HG03575 (cell line): ENCODE results near the gene FAF1.
"Not testable (repeated sequence)": the region's sequence is repeated elsewhere in the genome, so short reads cannot be mapped to it uniquely, and the experiment has no call there.

Source experiments
- ATAC-seq: cut with Tn5 transposase; IDR thresholded peaks from one replicate; pipeline ENCODE4 v1.9.1; 2021; ENCODE audit not compliant: unreplicated experiment, insufficient number of reproducible peaks, low FRiP score; ENCODE audit errors: extremely low read depth

FAF1 gene

GRCh38 chr1:50923564-50923963, 36.5 kb downstream of the FAF1 start:
- no peak for ATAC-seq

- ATAC-seq: no peak
Observed at GRCh38 chr1:50921029-50921428, 39.0 kb downstream of the FAF1 start.

GRCh38 chr1:50920409-50920808, 39.7 kb downstream of the FAF1 start:
- ATAC-seq: no peak

GRCh38 chr1:50917138-50918137, 42.6 kb downstream of the FAF1 start:
- no peak for ATAC-seq

- ATAC-seq: no peak
Observed at GRCh38 chr1:50915621-50916020, 44.4 kb downstream of the FAF1 start.

GRCh38 chr1:50913954-50914353, 46.1 kb downstream of the FAF1 start:
- ATAC-seq: no peak

GRCh38 chr1:50910356-50910755, 49.7 kb downstream of the FAF1 start:
- ATAC-seq: not testable (repeated sequence)

- ATAC-seq: not testable (repeated sequence)
Observed at GRCh38 chr1:50907610-50908009, 52.5 kb downstream of the FAF1 start.

- not testable (repeated sequence) for ATAC-seq
Observed at GRCh38 chr1:50906050-50906449, 54.0 kb downstream of the FAF1 start.

GRCh38 chr1:50902419-50902818, 57.6 kb downstream of the FAF1 start:
- no peak for ATAC-seq

- ATAC-seq: no peak
Observed at GRCh38 chr1:50901872-50902271, 58.2 kb downstream of the FAF1 start.

GRCh38 chr1:50898773-50899172, 61.3 kb downstream of the FAF1 start:
- no peak for ATAC-seq

- ATAC-seq: no peak
Observed at GRCh38 chr1:50894340-50894739, 65.7 kb downstream of the FAF1 start.

GRCh38 chr1:50893466-50893865, 66.6 kb downstream of the FAF1 start:
- no peak for ATAC-seq

GRCh38 chr1:50887555-50887954, 72.5 kb downstream of the FAF1 start:
- not testable (repeated sequence) for ATAC-seq

- ATAC-seq: no peak
Observed at GRCh38 chr1:50880373-50880772, 79.7 kb downstream of the FAF1 start.

GRCh38 chr1:50879137-50879536, 80.9 kb downstream of the FAF1 start:
- no peak for ATAC-seq

- ATAC-seq: no peak
Observed at GRCh38 chr1:50878434-50878833, 81.6 kb downstream of the FAF1 start.

GRCh38 chr1:50877641-50878040, 82.4 kb downstream of the FAF1 start:
- ATAC-seq: no peak

- peak; percentile 70 for ATAC-seq
Observed at GRCh38 chr1:50873458-50874187, 86.4 kb downstream of the FAF1 start.
